Type B pancreatic cell (in vitro differentiated cells): ENCODE data around the gene RENBP. TPM values are rescaled to one million over a fixed set of nuclear protein-coding genes. Genes with fewer than 3 reads are reported as not detected.
A peak's percentile ranks its signal among the peaks of the same experiment; 100 is the strongest.

Experiments used
- DNase-seq: peaks from one replicate; pipeline ENCODE4 v3.0.0; 2021; ENCODE audit warnings: mixed read lengths; ENCODE audit not compliant: unreplicated experiment; ENCODE audit errors: extremely low spot score
- H3K27ac Mint-ChIP-seq: 2 replicates; pipeline ENCODE4 v1.8.0; 2021; ENCODE audit warnings: mild to moderate bottlenecking, mixed read lengths
- H3K27me3 Mint-ChIP-seq: 2 replicates; pipeline ENCODE4 v1.8.0; 2021; ENCODE audit warnings: mixed read lengths
- H3K36me3 Mint-ChIP-seq: 2 replicates; pipeline ENCODE4 v1.8.0; 2021; ENCODE audit warnings: mixed read lengths
- H3K4me1 Mint-ChIP-seq: one replicate; pipeline ENCODE4 v1.8.0; 2021; ENCODE audit warnings: mixed read lengths; ENCODE audit not compliant: unreplicated experiment
- H3K4me3 Mint-ChIP-seq: 2 replicates; pipeline ENCODE4 v1.8.0; 2021; ENCODE audit warnings: mild to moderate bottlenecking, mixed read lengths
- H3K9me3 Mint-ChIP-seq: 2 replicates; pipeline ENCODE4 v1.8.0; 2021; ENCODE audit warnings: mixed read lengths
- CTCF ChIP-seq: fragments of 200-600 bp; sonication (generic); conservative IDR thresholded peaks from 2 replicates; pipeline ENCODE4 v1.5.0; 2021; ENCODE audit warnings: antibody characterized with exemption, mild to moderate bottlenecking
- long read RNA-seq: library from polyadenylated mRNA; unstranded; transcript quantifications from one replicate; pipeline ENCODE4 v2.0.0, GENCODE V29; 2020
- total RNA-seq: library from RNA; stranded (reverse); gene quantifications from 2 replicates; pipeline ENCODE4 v1.2.1, GENCODE V29; 2021; ENCODE audit warnings: low replicate concordance

Gene RENBP
- 4.9 and 6.7 TPM in 2 replicates for total RNA-seq
- long read RNA-seq = 0 reads

GRCh38 chrX:153944140-153944799 lies at the start of gene RENBP:
TSS of gene RENBP (minus strand) at chrX:153944643. CDS start at chrX:153944610, 33 bp downstream.
- peaks cover 14% of the 10 kb centered on the region for H3K4me1 Mint-ChIP-seq
- TF ChIP-seq CTCF = no peak
- peaks cover 4% of the 10 kb centered on the region for H3K36me3 Mint-ChIP-seq
- H3K27ac Mint-ChIP-seq = no peak within 1 kb of the TSS
- peak within 1 kb of the TSS; percentile 20 for H3K4me3 Mint-ChIP-seq
- H3K27me3 Mint-ChIP-seq = no peaks in the 10 kb centered on the region
- no peaks in the 10 kb centered on the region for H3K9me3 Mint-ChIP-seq
- no peak for DNase-seq

DNA sequence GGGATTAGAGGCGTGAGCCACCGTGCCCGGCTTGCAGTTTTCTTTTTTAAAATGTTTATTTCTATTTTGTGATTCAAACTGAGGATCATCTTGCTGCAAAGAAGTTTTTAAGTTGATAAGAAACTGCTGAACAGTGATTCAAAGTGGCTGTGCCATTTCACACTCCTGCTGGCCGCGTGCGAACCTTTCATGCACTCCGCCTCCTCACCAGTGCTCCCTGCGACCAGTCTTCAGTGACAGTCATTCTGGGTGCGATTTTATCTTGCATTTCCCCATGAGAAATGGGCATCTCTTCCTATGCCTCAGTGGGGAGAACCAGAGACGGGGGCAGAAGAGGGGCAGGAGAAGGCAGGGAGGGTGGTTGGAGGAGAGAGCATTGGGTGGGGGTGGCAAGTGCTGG lies 49.5 kb upstream of the RENBP start:
- Mint-ChIP-seq H3K4me3 (no peak overlapping the region), H3K27me3 (no peaks in the 10 kb centered on the region), H3K27ac (no peak overlapping the region), H3K9me3 (no peaks in the 10 kb centered on the region), H3K36me3 (no peaks in the 10 kb centered on the region), H3K4me1 (no peaks in the 10 kb centered on the region)
- no peak for TF ChIP-seq CTCF
- DNase-seq = no peak

- no peak for TF ChIP-seq CTCF
- no peaks in the 10 kb centered on the region for H3K4me1 Mint-ChIP-seq
- no peak for DNase-seq
- H3K27me3 Mint-ChIP-seq = no peaks in the 10 kb centered on the region
- H3K36me3 Mint-ChIP-seq = no peaks in the 10 kb centered on the region
- H3K27ac Mint-ChIP-seq = no peak overlapping the region
- no peaks in the 10 kb centered on the region for H3K9me3 Mint-ChIP-seq
- H3K4me3 Mint-ChIP-seq = no peak overlapping the region
These were observed 48.6 kb upstream of the RENBP start for GRCh38 chrX:153993079-153993478.

- Mint-ChIP-seq H3K36me3 (no peaks in the 10 kb centered on the region), H3K4me3 (no peak overlapping the region), H3K4me1 (no peaks in the 10 kb centered on the region), H3K9me3 (no peaks in the 10 kb centered on the region), H3K27ac (no peak overlapping the region), H3K27me3 (no peaks in the 10 kb centered on the region)
- no peak for DNase-seq
- TF ChIP-seq CTCF = no peak
These were observed 47.7 kb upstream of the RENBP start for GRCh38 chrX:153992180-153992579.

DNA sequence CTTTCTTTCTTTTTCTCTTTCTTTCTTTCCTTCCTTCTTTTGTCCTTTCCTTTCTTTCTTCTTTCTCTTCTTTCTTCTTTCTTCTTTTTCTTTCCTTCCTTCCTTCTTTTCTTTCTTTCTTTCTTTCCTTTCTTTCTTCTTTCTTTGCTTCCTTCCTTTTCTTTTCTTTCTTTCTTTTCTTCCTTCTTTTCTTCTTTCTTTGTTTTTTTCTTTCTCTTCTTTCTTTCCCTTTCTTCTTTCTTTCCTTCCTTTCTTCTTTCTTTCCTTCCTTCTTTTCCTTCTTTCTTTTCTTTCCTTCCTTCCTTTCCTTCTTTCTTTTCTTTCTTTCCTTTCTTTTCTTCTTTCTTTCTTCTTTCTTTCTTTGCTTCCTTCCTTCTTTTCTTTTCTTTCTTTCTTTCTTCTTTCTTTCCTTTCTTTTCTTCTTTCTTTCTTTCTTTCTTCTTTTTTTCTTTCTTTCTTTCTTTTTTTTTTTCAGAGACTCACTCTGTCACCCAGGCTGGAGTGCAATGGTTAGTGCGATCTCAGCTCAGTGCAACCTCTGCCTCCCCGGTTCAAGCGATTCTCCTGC lies 46.7 kb upstream of the RENBP start:
- no peak for TF ChIP-seq CTCF
- no peak overlapping the region for H3K27ac Mint-ChIP-seq
- H3K27me3 Mint-ChIP-seq = no peaks in the 10 kb centered on the region
- H3K36me3 Mint-ChIP-seq = no peaks in the 10 kb centered on the region
- no peak for DNase-seq
- no peaks in the 10 kb centered on the region for H3K4me1 Mint-ChIP-seq
- no peak overlapping the region for H3K4me3 Mint-ChIP-seq
- H3K9me3 Mint-ChIP-seq = no peaks in the 10 kb centered on the region
